Measurements from ENCODE around the gene CACNA1I. TPM values are rescaled to one million over a fixed set of nuclear protein-coding genes. Genes with fewer than 3 reads are reported as not detected.

CACNA1I gene
- total and polyA plus RNA-seq, 2 of the 8 experiments (the other 6 are each of a cell fraction or from before 2014, with no cell fraction given) = 0.77 to 1.2 TPM

DNA sequence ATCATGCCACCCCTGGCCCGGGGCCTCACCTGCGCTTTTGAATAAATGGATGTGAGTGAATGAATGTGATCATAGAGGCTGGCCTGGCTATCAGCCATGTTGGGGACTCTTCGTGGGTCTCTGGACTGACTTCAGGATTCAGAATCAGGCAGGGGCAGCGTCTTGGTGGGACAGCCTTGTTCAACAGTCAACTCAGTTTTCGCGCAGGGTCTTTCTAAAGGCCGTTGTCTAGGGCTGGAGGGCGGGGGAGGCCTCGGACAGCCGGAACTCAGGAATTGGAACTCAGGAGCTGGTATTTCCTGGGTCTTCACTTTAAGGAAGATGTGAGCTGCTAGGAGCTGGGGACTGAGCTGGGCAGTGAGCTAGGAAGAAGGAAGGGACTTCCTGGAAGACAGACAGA, 146.0 kb downstream of the CACNA1I start:
- CTCF ChIA-PET (ENCODE audit: partially characterized antibody) = interaction anchor here (1.2 to 2.7 kb wide), 3 partner anchors 14 to 308 kb away, joined by 3 to 7 read pairs (median 4); no protein-coding TSS in a partner anchor
- no peak for FAIRE-seq
- TF ChIP-seq USF2 (IDR thresholded peaks at IDR 0.05; ENCODE audit: low read length) = no peak
- TF ChIP-seq SRF (IDR thresholded peaks at IDR 0.05; ENCODE audit: low read depth, low read length) = no peak
- TF ChIP-seq HDAC2 (IDR thresholded peaks at IDR 0.05; ENCODE audit: borderline replicate concordance in 1 of 2, low read depth in 2 of 2, low read length in 2 of 2) = no peak
- TF ChIP-seq TAF7 (optimal IDR thresholded peaks at IDR 0.05; ENCODE audit: borderline replicate concordance, low read depth, low read length) = no peak
- TF ChIP-seq CBX5 (IDR thresholded peaks at IDR 0.05; ENCODE audit: low read depth, low read length) = no peak
- TF ChIP-seq SAP30 (IDR thresholded peaks at IDR 0.05; ENCODE audit: insufficient read depth, insufficient replicate concordance, low read length) = no peak
- TF ChIP-seq ATF2 (IDR thresholded peaks at IDR 0.05; ENCODE audit: low read length) = no peak
- no peak for TF ChIP-seq CHD2 (IDR thresholded peaks at IDR 0.05; ENCODE audit: low read length)
- no peak for TF ChIP-seq BACH1 (IDR thresholded peaks at IDR 0.05; ENCODE audit: low read length)
- TF ChIP-seq SP1 (IDR thresholded peaks at IDR 0.05; ENCODE audit: low read depth, low read length) = no peak
- no peak for TF ChIP-seq JUND (IDR thresholded peaks at IDR 0.05; ENCODE audit: low read length)

More for the DNA sequence above, 146.0 kb downstream of the CACNA1I start:
- no peak overlapping the region for H3K4ac ChIP-seq (replicated peaks; ENCODE audit: insufficient read length, low read depth, low read length)
- no peak overlapping the region for H2BK15ac ChIP-seq (ENCODE audit: low read length)
- 0 out of 2 replicates have a peak, but pooled peaks cover 2% of the 10 kb centered on the region for H3K23me2 ChIP-seq (ENCODE audit: low read depth, low read length)
- H3K9ac ChIP-seq (replicated peaks in 1 of 4; ENCODE audit: extremely low read depth in 1 of 4, low read depth in 3 of 4, low read length in 3 of 4) = no peak overlapping the region
- H2BK5ac ChIP-seq (ENCODE audit: low read depth, low read length) = no peak overlapping the region
- H3K79me2 ChIP-seq (ENCODE audit: control insufficient read depth in 1 of 2, insufficient read depth in 2 of 2, low read length in 2 of 2) = no peaks in the 10 kb centered on the region
- no peak overlapping the region for H3K27ac ChIP-seq (ENCODE audit: low read depth, low read length)
- no peak overlapping the region for H2BK120ac ChIP-seq (replicated peaks; ENCODE audit: low read depth, low read length)
- H3K4me2 ChIP-seq (ENCODE audit: insufficient read depth in 1 of 2, low read depth in 2 of 2, low read length in 2 of 2) = no peak overlapping the region
- no peaks in the 10 kb centered on the region for H3K79me1 ChIP-seq (ENCODE audit: low read depth, low read length)
- no peaks in the 10 kb centered on the region for H3K9me3 ChIP-seq (ENCODE audit: insufficient read depth in 2 of 2, low read depth in 1 of 2, low read length in 1 of 2)
- no peak overlapping the region for H3K14ac ChIP-seq (ENCODE audit: insufficient read length)
- DNase-seq (ENCODE audit: low read depth in 1 of 2, low spot score in 2 of 2) = no peak
- H2BK12ac ChIP-seq (ENCODE audit: low read depth, low read length) = no peak overlapping the region
- WGBS, 2 experiments (ENCODE audit: extremely low coverage in 1 of 2, insufficient coverage in 1 of 2, insufficient read length in 1 of 2, insufficient replicate concordance in 2 of 2, low coverage in 1 of 2, low lambda C conversion rate in 2 of 2, missing lambda C conversion rate in 1 of 2) = 94% methylated on average over 10 of the region's 10 CpGs; no CpG with 5 or more reads in 1 of the 2 experiments
- no peak overlapping the region for H3K4me3 ChIP-seq (ENCODE audit: extremely low read depth in 1 of 4, insufficient read depth in 2 of 4, low read depth in 3 of 4, low read length in 4 of 4)
- no peak overlapping the region for H4K91ac ChIP-seq (replicated peaks; ENCODE audit: insufficient read length, low read length)
- POLR2A ChIA-PET (ENCODE audit: partially characterized antibody) = interaction anchor here (1.3 kb wide), 1 partner anchor 12 kb away, joined by 3 read pairs; no protein-coding TSS in a partner anchor
- H3K23ac ChIP-seq (ENCODE audit: insufficient read length) = no peak overlapping the region
- H2BK20ac ChIP-seq (ENCODE audit: low read length) = no peak overlapping the region
- H4K8ac ChIP-seq (ENCODE audit: extremely low read depth, insufficient read depth, low read length) = no peak overlapping the region
- no peak overlapping the region for H2AFZ ChIP-seq (ENCODE audit: low read length)
- no peak overlapping the region for H3K56ac ChIP-seq (replicated peaks; ENCODE audit: insufficient read length, low read depth, low read length)
- peaks cover 0 to 2% of the 10 kb centered on the region in 2 experiments for H4K20me1 ChIP-seq (replicated peaks in 1 of 2; ENCODE audit: control insufficient read depth in 1 of 2, insufficient read depth in 2 of 2, low read length in 2 of 2)
- H3K36me3 ChIP-seq (ENCODE audit: control insufficient read depth in 2 of 4, insufficient read depth in 4 of 4, low read length in 3 of 4) = no peaks in the 10 kb centered on the region
- H4K5ac ChIP-seq (ENCODE audit: insufficient read length, low read depth, low read length) = no peak overlapping the region
- peaks cover 0 to 4% (median 1%) of the 10 kb centered on the region in 4 experiments; a peak in 4 of 7 replicates for H3K4me1 ChIP-seq (replicated peaks in 1 of 4; ENCODE audit: control insufficient read depth in 3 of 4, insufficient read depth in 4 of 4, low read length in 3 of 4)
- H2AK5ac ChIP-seq (ENCODE audit: low read depth, low read length) = no peak overlapping the region
- peak overlapping the region; percentile 32; the same call in 1 of the 2 replicates for H3K18ac ChIP-seq (ENCODE audit: extremely low read depth, low read length)
- H3K27me3 ChIP-seq (replicated peaks in 1 of 4; ENCODE audit: control insufficient read depth in 3 of 4, extremely low read depth in 1 of 4, insufficient read depth in 3 of 4, low read length in 3 of 4) = no peaks in the 10 kb centered on the region
